Parathyroid adenoma (tissue), 2 donors: ENCODE results near the gene PPARA.
A peak's percentile ranks its signal among the peaks of the same experiment; 100 is the strongest.

Experiments
- H2AFZ ChIP-seq: fragments of 300-600 bp; sonication (generic); one replicate; pipeline ENCODE4 v1.7.0; 2017; ENCODE audit warnings: antibody characterized with exemption, mild to moderate bottlenecking
- H3K27ac ChIP-seq: fragments of 300-600 bp; sonication (generic); one replicate; pipeline ENCODE4 v1.7.0; 2017
- H3K27me3 ChIP-seq: fragments of 300-600 bp; sonication (generic); one replicate; pipeline ENCODE4 v1.7.0; 2017; ENCODE audit warnings: low read length; ENCODE audit not compliant: control insufficient read depth, insufficient read depth
- H3K36me3 ChIP-seq: fragments of 300-600 bp; sonication (generic); one replicate; pipeline ENCODE4 v1.7.0; 2017; ENCODE audit warnings: low read length; ENCODE audit not compliant: control insufficient read depth, insufficient read depth
- H3K4me1 ChIP-seq: fragments of 300-600 bp; sonication (generic); one replicate; pipeline ENCODE4 v1.7.0; 2017; ENCODE audit warnings: control low read depth
- H3K4me2 ChIP-seq: fragments of 300-600 bp; sonication (generic); one replicate; pipeline ENCODE4 v1.7.0; 2017; ENCODE audit warnings: low read length
- H3K4me3 ChIP-seq: fragments of 300-600 bp; sonication (generic); one replicate; pipeline ENCODE4 v1.7.0; 2017; ENCODE audit warnings: low read depth, low read length
- H3K79me2 ChIP-seq: fragments of 300-600 bp; sonication (generic); one replicate; pipeline ENCODE4 v1.7.0; 2017; ENCODE audit warnings: control low read depth
- H3K9ac ChIP-seq: fragments of 300-600 bp; sonication (generic); one replicate; pipeline ENCODE4 v1.7.0; 2017; ENCODE audit warnings: mild to moderate bottlenecking
- H3K9me3 ChIP-seq: fragments of 300-600 bp; sonication (generic); one replicate; pipeline ENCODE4 v1.7.0; 2017; ENCODE audit warnings: low read length; ENCODE audit not compliant: control insufficient read depth
- CTCF ChIP-seq: fragments of 300-600 bp; sonication (generic); IDR thresholded peaks from one replicate; pipeline ENCODE4 v1.7.0; 2017; ENCODE audit warnings: antibody characterized with exemption, mild to moderate bottlenecking
- donor health status: primary hyperparathyroidism.

Gene PPARA

GRCh38 chr22:46148816-46149511 lies 1.4 kb upstream of the PPARA start:
- TF ChIP-seq CTCF: no peak
- Histone ChIP-seq H3K79me2 (no peaks in the 10 kb centered on the region), H2AFZ (peak overlapping the region; percentile 59)

GRCh38 chr22:46149512-46150033 lies 753 bp upstream of the PPARA start:
- Histone ChIP-seq H3K4me3 (peak overlapping the region; percentile 92), H3K27ac (peak overlapping the region; percentile 80), H3K79me2 (no peaks in the 10 kb centered on the region), H2AFZ (peak overlapping the region; percentile 59), H3K27me3 (no peaks in the 10 kb centered on the region), H3K36me3 (no peaks in the 10 kb centered on the region), H3K9me3 (no peaks in the 10 kb centered on the region), H3K4me2 (peak overlapping the region; percentile 99), H3K9ac (no peak overlapping the region), H3K4me1 (peaks cover 7% of the 10 kb centered on the region)
- no peak for TF ChIP-seq CTCF

More at GRCh38 chr22:46148816-46149511, 1.4 kb upstream of the PPARA start:
- Histone ChIP-seq H3K9ac (no peak overlapping the region), H3K36me3 (no peaks in the 10 kb centered on the region), H3K9me3 (no peaks in the 10 kb centered on the region), H3K4me1 (peaks cover 9% of the 10 kb centered on the region), H3K27ac (peak overlapping the region; percentile 80), H3K4me3 (peak overlapping the region; percentile 92), H3K27me3 (no peaks in the 10 kb centered on the region), H3K4me2 (peak overlapping the region; percentile 99)

- peak overlapping the region; percentile 68 for H2AFZ ChIP-seq
- H3K79me2 ChIP-seq: no peaks in the 10 kb centered on the region
- H3K36me3 ChIP-seq: no peaks in the 10 kb centered on the region
- peak overlapping the region; percentile 29 for H3K27ac ChIP-seq
- no peaks in the 10 kb centered on the region for H3K9me3 ChIP-seq
- no peak for TF ChIP-seq CTCF
- H3K4me1 ChIP-seq: peaks cover 7% of the 10 kb centered on the region
- no peak overlapping the region for H3K9ac ChIP-seq
- H3K27me3 ChIP-seq: no peaks in the 10 kb centered on the region
- peak overlapping the region; percentile 78 for H3K4me2 ChIP-seq
- H3K4me3 ChIP-seq: peak overlapping the region; percentile 83
These were observed 540 bp downstream of the PPARA start for GRCh38 chr22:46150655-46151477.

GRCh38 chr22:46153930-46154329 lies 3.6 kb downstream of the PPARA start:
- Histone ChIP-seq H3K4me1 (peaks cover 4% of the 10 kb centered on the region), H3K4me2 (no peak overlapping the region), H3K27me3 (no peaks in the 10 kb centered on the region), H3K27ac (no peak overlapping the region), H3K36me3 (no peaks in the 10 kb centered on the region), H2AFZ (no peak overlapping the region), H3K9me3 (no peaks in the 10 kb centered on the region), H3K9ac (no peak overlapping the region), H3K4me3 (no peak overlapping the region), H3K79me2 (no peaks in the 10 kb centered on the region)
- TF ChIP-seq CTCF: no peak
